Measurements from ENCODE around the gene MED10.

- TF ChIP-seq CTCF (conservative IDR thresholded peaks at IDR 0.05) (no peak), EZH2 (IDR thresholded peaks at IDR 0.05; ENCODE audit: low read depth) (no peak)
Measured at GRCh38 chr5:6384856-6385255, 6.5 kb upstream of the MED10 start.

All from PC-9 (cell line).